Measurements from ENCODE around the gene CERS6. TPM values are rescaled to one million over a fixed set of nuclear protein-coding genes. Genes with fewer than 3 reads are reported as not detected.

CERS6 gene
- total and polyA plus RNA-seq, 12 donors: 5.0 to 110 (median 29.6) TPM

GRCh38 chr2:168573128-168573903, 117.2 kb downstream of the CERS6 start:
- no peak overlapping the region for H3K4me3 ChIP-seq
- peaks cover 0 to 5% of the 10 kb centered on the region in 2 donors for H3K4me1 ChIP-seq (replicated peaks in 1 of 2)
- H3K9me3 ChIP-seq (replicated peaks in 1 of 3): no peaks in the 10 kb centered on the region
- H3K27ac ChIP-seq: no peak overlapping the region
- intact Hi-C loops (cut with DNase I): no loop called here
- TF ChIP-seq CTCF (IDR thresholded peaks at IDR 0.05) (no peak), POLR2A (IDR thresholded peaks at IDR 0.05) (no peak)
- no peaks in the 10 kb centered on the region for H3K27me3 ChIP-seq
- WGBS, 4 donors: 93 to 96% (median 95%) methylated on average over 1 of the region's 1 CpG
- DNase-seq: no peak
- H3K36me3 ChIP-seq (replicated peaks in 1 of 2): no peaks in the 10 kb centered on the region

DNA sequence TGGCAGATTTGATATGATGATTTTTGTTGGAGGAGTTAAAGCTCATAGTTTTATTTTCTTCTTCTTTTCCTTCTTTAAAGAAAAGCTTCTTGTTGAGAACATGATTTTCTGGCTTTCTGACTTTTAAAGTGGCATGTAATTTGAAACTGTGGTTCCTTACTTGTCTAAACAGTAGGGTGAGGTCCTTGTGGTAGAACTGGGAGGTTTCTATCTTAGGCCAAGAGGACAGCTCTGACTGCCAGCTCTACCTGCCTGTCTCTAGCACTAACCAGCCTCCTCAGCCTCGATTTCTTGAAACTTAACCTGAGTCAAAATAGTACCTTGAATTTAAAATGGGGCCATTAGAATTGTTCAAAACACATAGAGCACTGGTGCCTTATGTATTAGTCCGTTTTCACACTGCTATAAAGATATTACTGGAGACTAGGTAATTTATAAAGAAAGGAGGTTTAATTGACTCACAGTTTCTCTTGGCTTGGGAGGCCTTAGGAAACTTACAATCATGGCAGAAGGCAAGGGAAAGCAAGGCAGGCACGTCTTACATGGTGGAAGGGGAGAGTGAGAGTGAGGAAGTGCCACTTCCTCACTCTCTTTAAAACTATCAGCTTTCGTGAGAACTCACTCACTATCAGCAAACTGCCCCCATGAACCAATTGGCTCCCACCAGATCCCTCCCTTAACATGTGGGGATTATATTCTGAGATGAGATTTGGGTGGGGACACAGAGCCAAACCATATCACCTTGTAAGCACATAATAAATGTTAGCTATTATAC, 119.0 kb downstream of the CERS6 start:
- no peak overlapping the region for H3K27ac ChIP-seq
- TF ChIP-seq POLR2A (IDR thresholded peaks at IDR 0.05) (no peak), CTCF (IDR thresholded peaks at IDR 0.05) (no peak)
- 82 to 90% (median 89%) methylated on average over 4 of the region's 4 CpGs for WGBS, 4 donors
- no peaks in the 10 kb centered on the region for H3K36me3 ChIP-seq (replicated peaks in 1 of 2)
- H3K4me3 ChIP-seq: no peak overlapping the region
- H3K27me3 ChIP-seq: no peaks in the 10 kb centered on the region
- intact Hi-C loops (cut with DNase I): no loop called here
- no peaks in the 10 kb centered on the region for H3K9me3 ChIP-seq (replicated peaks in 1 of 3)
- no peaks in the 10 kb centered on the region for H3K4me1 ChIP-seq (replicated peaks in 1 of 2)
- no peak for DNase-seq

DNA sequence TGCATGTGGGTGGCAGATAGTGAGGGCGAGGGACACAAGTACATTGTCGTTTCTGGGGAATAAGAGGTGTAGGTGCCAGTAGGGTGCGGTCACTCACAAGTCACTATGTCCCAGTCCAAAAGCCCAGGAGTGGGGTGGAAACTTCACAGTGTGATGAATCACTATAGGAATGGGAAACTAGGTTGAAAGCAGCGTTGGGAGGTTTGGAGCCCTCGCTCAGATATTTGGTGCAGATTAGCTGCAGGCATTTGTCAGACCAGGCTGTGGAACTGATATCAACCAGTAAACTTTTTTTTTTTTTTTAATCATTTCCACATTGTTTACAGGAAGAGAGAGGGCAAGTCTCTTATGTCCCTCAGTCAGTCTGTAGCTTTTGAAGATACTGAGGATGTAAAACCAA, 121.8 kb downstream of the CERS6 start:
- no peaks in the 10 kb centered on the region for H3K36me3 ChIP-seq (replicated peaks in 1 of 2)
- peaks cover 2 to 3% of the 10 kb centered on the region in 2 donors for H3K4me1 ChIP-seq (replicated peaks in 1 of 2)
- H3K9me3 ChIP-seq (replicated peaks in 1 of 3): no peaks in the 10 kb centered on the region
- DNase-seq: no peak
- no peak overlapping the region for H3K4me3 ChIP-seq
- H3K27me3 ChIP-seq: no peaks in the 10 kb centered on the region
- no peak overlapping the region for H3K27ac ChIP-seq
- no peak for TF ChIP-seq POLR2A (IDR thresholded peaks at IDR 0.05)
- no peak for TF ChIP-seq CTCF (IDR thresholded peaks at IDR 0.05)
- 85 to 92% (median 88%) methylated on average over 5 of the region's 5 CpGs for WGBS, 4 donors
- intact Hi-C loops (cut with DNase I): no loop called here

DNA sequence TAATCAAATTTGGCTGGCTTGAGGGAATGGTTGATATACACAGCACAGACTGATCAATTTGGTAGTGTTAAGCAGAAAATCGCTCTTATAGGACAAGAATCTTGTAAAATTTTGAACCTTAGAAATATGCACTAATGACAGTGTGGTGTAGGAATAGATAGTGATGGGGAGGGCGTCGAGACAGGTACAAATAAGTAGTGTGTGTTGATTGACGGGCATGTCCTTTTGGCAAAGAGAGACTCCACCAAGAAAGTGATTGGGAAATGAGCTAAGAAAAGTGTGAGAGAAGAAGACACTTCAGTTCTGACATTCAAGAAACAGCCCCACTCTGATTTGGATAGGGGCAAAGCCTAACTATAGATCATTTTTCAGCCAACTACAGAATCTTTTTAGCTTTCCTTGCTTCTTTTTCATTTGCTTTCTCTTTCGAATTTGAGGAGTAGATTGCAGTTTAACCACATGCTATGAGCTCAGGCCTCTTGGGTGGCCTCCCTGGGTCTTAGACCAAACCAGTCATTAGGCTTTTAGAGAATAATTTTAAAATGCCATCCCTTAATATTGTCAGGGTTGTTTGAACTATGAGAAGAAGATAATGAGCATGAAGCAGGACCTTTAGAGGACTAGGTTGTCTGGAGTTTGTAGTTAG, 127.1 kb downstream of the CERS6 start:
- no peak for TF ChIP-seq CTCF (IDR thresholded peaks at IDR 0.05)
- Histone ChIP-seq H3K9me3 (replicated peaks in 1 of 3) (no peaks in the 10 kb centered on the region), H3K27me3 (no peaks in the 10 kb centered on the region), H3K4me3 (no peak overlapping the region), H3K36me3 (replicated peaks in 1 of 2) (no peaks in the 10 kb centered on the region), H3K27ac (peak overlapping the region in 3 of 5 donors; percentile 54 to 77 (median 58)), H3K4me1 (replicated peaks in 1 of 2) (peaks cover 11 to 25% of the 10 kb centered on the region in 2 donors)
- intact Hi-C loops (cut with DNase I): no loop called here
- DNase-seq: no peak
- 80 to 87% (median 84%) methylated on average over 5 of the region's 5 CpGs for WGBS, 4 donors
